HG03095 (cell line): ENCODE results near the gene ARID3A.
"Not testable (repeated sequence)": the region's sequence is repeated elsewhere in the genome, so short reads cannot be mapped to it uniquely, and the experiment has no call there.

Source experiments
- ATAC-seq: cut with Tn5 transposase; IDR thresholded peaks from one replicate; pipeline ENCODE4 v1.9.1; 2021; ENCODE audit warnings: moderate library complexity; ENCODE audit not compliant: unreplicated experiment

ARID3A gene

GRCh38 chr19:1014161-1015060 lies 88.6 kb downstream of the ARID3A start:
- no peak for ATAC-seq

- ATAC-seq: no peak
These were observed 89.4 kb downstream of the ARID3A start for GRCh38 chr19:1015061-1015781.

GRCh38 chr19:1015782-1016646 lies 90.2 kb downstream of the ARID3A start:
- ATAC-seq: no peak

GRCh38 chr19:1016647-1017114 lies 90.8 kb downstream of the ARID3A start:
- no peak for ATAC-seq

- no peak for ATAC-seq
These were observed 91.5 kb downstream of the ARID3A start for GRCh38 chr19:1017115-1017905.

- no peak for ATAC-seq
These were observed 92.1 kb downstream of the ARID3A start for GRCh38 chr19:1017906-1018305.

GRCh38 chr19:1018393-1018792 lies 92.6 kb downstream of the ARID3A start:
- no peak for ATAC-seq

GRCh38 chr19:1018932-1019615 lies 93.2 kb downstream of the ARID3A start:
- ATAC-seq: no peak

GRCh38 chr19:1019616-1019961 lies 93.8 kb downstream of the ARID3A start:
- no peak for ATAC-seq

- ATAC-seq: no peak
These were observed 94.4 kb downstream of the ARID3A start for GRCh38 chr19:1019980-1020867.

- ATAC-seq: peak; percentile 55
These were observed 95.1 kb downstream of the ARID3A start, which contains the start of gene TMEM259 for GRCh38 chr19:1020868-1021425. Gene TMEM259, minus strand, starts transcription at chr19:1021123. Its CDS starts 127 bp downstream, at chr19:1020996.

GRCh38 chr19:1023883-1024188 lies 98.0 kb downstream of the ARID3A start:
- not testable (repeated sequence) for ATAC-seq

GRCh38 chr19:1025080-1025479 lies 99.2 kb downstream of the ARID3A start:
- ATAC-seq: not testable (repeated sequence)
